DMS53 treated with DMSO at 0.1 percent for 48 hours (cell line): Measurements from ENCODE around the gene GHRL.
"Not testable (repeated sequence)": the region's sequence is repeated elsewhere in the genome, so short reads cannot be mapped to it uniquely, and the experiment has no call there.

ENCODE experiments used
- DNase-seq: peaks from one replicate; lab custom pipeline; 2025; ENCODE audit not compliant: unreplicated experiment; lab: John Stamatoyannopoulos, UW

The GHRL gene

GRCh38 chr3:10300087-10300486, 7.3 kb upstream of the GHRL start:
- no peak for DNase-seq

- DNase-seq, result no peak
These were observed 6.9 kb upstream of the GHRL start for GRCh38 chr3:10299679-10300078.

GRCh38 chr3:10299175-10299574, 6.4 kb upstream of the GHRL start:
- no peak for DNase-seq

GRCh38 chr3:10298064-10298463, 5.3 kb upstream of the GHRL start:
- DNase-seq, result not testable (repeated sequence)

- DNase-seq, result no peak
These were observed 1.4 kb upstream of the GHRL start for GRCh38 chr3:10294030-10294586.

- no peak for DNase-seq
These were observed 1.1 kb downstream of the GHRL start for GRCh38 chr3:10291641-10292040.

- no peak for DNase-seq
These were observed 2.1 kb downstream of the GHRL start for GRCh38 chr3:10290481-10291176.

- DNase-seq, result no peak
These were observed 2.9 kb downstream of the GHRL start for GRCh38 chr3:10289787-10290355.

- DNase-seq, result no peak
These were observed 3.7 kb downstream of the GHRL start for GRCh38 chr3:10289077-10289476.

- DNase-seq, result no peak
These were observed 4.2 kb downstream of the GHRL start for GRCh38 chr3:10288575-10288960.

- no peak for DNase-seq
These were observed 4.7 kb downstream of the GHRL start for GRCh38 chr3:10287936-10288574.

- DNase-seq, result no peak
These were observed 6.0 kb downstream of the GHRL start for GRCh38 chr3:10286596-10287295.

- no peak for DNase-seq
These were observed 6.6 kb downstream of the GHRL start for GRCh38 chr3:10286133-10286524.

- DNase-seq, result no peak
These were observed 7.2 kb downstream of the GHRL start for GRCh38 chr3:10285272-10286132.

GRCh38 chr3:10284496-10284895, 8.3 kb downstream of the GHRL start:
- no peak for DNase-seq

GRCh38 chr3:10283638-10284037, 9.1 kb downstream of the GHRL start:
- DNase-seq, result no peak

- DNase-seq, result no peak
These were observed 10.8 kb downstream of the GHRL start for GRCh38 chr3:10281951-10282350.

GRCh38 chr3:10280571-10280970, 12.2 kb downstream of the GHRL start:
- no peak for DNase-seq

- DNase-seq, result no peak
These were observed 12.6 kb downstream of the GHRL start for GRCh38 chr3:10280177-10280529.

GRCh38 chr3:10279384-10280176, 13.2 kb downstream of the GHRL start:
- DNase-seq, result no peak
